Measurements from ENCODE around the gene CRB1. TPM values are rescaled to one million over a fixed set of nuclear protein-coding genes. Genes with fewer than 3 reads are reported as not detected.

The CRB1 gene
- total RNA-seq, 3 donors from 2014 or later: not detected

DNA sequence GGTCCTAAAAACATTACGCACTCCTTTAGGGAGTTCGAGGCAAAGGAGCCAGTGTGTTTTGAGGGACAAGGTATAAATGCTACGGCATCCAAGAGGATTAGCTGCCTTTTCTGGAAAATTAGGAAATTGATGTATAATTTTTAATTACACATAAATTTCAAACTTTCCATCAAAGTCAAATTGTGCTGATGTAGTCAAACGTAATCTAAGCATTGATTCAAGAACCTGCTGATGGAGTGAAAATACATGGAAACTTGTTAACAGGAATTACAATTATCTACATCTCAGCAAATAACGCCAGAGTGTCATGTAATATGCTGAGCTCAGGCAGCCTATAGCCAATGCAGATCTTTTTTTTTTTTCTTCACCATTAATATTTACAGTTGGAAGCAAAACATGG lies 194.5 kb downstream of the CRB1 start:
- Mint-ChIP-seq H3K4me1 (ENCODE audit: low read depth) (no peaks in the 10 kb centered on the region), H3K4me3 (no peak overlapping the region), H3K36me3 (ENCODE audit: insufficient read depth) (no peaks in the 10 kb centered on the region), H3K9me3 (no peaks in the 10 kb centered on the region), H3K27me3 (ENCODE audit: low read depth) (peaks cover 3% of the 10 kb centered on the region)
- no peak for DNase-seq
- ATAC-seq: no peak

DNA sequence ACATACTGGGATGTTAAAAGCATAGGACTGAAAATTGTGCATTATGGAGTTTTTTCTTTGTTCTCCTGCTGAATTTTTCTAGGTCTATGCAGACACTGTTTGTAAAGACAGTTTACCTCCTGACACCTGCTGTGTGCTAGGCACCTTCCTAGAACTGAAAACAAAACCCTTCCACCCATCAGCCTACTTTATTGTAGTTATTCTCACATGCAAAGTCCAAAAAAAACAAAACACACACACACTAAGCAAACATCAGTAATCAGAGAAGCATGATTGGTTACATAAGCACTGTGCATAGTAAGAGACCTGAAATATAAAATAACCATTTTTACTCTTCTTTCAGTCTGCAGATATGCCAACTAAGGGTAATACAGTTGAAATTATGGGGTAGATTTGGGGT lies 195.1 kb downstream of the CRB1 start:
- no peak overlapping the region for H3K4me3 Mint-ChIP-seq
- H3K4me1 Mint-ChIP-seq (ENCODE audit: low read depth): no peaks in the 10 kb centered on the region
- H3K27me3 Mint-ChIP-seq (ENCODE audit: low read depth): peaks cover 3% of the 10 kb centered on the region
- no peak for DNase-seq
- ATAC-seq: no peak
- no peaks in the 10 kb centered on the region for H3K9me3 Mint-ChIP-seq
- H3K36me3 Mint-ChIP-seq (ENCODE audit: insufficient read depth): no peaks in the 10 kb centered on the region

DNA sequence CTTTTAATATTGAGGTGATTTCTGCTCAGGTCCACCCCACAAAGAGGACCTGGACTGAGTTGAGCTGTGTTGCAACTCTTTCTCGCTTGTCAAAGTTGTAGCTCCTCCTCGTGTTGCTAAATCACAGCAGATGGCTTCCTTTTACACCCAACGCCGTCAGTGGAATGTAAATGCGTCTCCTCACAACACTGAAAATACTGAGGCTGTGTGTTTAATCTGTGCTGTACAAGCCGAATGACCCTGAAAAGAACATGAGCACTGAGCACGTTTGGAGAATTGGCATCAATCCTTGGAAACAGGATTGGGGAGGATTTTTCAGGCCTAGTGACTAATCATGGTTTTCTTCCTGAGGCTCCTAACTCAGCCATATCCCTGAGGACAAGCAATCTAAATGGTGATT lies 196.0 kb downstream of the CRB1 start:
- H3K9me3 Mint-ChIP-seq: no peaks in the 10 kb centered on the region
- ATAC-seq: no peak
- H3K4me3 Mint-ChIP-seq: no peak overlapping the region

DNA sequence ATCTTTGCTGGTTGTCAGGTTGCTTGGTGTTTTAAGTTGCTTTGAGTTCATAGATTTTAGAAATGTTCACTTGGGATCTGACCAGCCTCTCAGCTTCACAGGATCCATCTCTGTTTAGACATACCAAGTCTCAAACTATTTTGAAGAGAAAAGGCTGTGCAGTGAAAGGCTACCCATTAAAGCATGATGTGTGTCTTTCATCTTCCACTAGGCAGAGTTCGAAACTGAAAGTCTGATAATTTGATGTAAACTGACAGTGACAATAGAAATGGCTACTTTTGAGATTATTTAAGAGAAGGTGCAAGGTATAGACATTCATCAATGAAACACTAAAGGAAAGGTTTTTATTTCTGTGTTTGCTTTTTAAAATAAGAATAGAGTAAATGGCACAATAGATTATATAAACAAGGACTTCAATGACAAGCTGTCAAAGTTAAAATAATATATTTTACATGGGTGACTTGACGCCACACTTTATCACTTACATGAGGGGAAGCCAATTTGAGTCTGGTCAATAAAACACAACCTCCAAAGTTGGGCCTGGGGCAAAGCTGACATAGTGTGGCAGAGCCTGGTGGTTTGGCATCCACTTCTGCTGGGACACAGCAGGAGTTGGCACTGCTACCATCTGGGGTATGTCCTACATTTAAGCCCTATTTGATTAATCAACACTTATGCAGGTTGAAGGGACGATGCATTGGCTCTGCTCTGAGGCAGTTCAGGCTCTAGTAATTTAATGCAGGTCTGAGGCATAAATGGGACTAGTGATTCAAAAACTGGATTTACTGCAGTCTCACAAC lies 197.7 kb downstream of the CRB1 start:
- Mint-ChIP-seq H3K4me3 (no peak overlapping the region), H3K9me3 (no peaks in the 10 kb centered on the region), H3K36me3 (ENCODE audit: insufficient read depth) (no peaks in the 10 kb centered on the region), H3K27me3 (ENCODE audit: low read depth) (peaks cover 3% of the 10 kb centered on the region), H3K4me1 (ENCODE audit: low read depth) (peaks cover 2% of the 10 kb centered on the region)
- ATAC-seq (no peak), DNase-seq (no peak)

More for the DNA sequence above, 196.0 kb downstream of the CRB1 start:
- Mint-ChIP-seq H3K36me3 (ENCODE audit: insufficient read depth) (no peaks in the 10 kb centered on the region), H3K4me1 (ENCODE audit: low read depth) (no peaks in the 10 kb centered on the region), H3K27me3 (ENCODE audit: low read depth) (peaks cover 3% of the 10 kb centered on the region)
- no peak for DNase-seq

DNA sequence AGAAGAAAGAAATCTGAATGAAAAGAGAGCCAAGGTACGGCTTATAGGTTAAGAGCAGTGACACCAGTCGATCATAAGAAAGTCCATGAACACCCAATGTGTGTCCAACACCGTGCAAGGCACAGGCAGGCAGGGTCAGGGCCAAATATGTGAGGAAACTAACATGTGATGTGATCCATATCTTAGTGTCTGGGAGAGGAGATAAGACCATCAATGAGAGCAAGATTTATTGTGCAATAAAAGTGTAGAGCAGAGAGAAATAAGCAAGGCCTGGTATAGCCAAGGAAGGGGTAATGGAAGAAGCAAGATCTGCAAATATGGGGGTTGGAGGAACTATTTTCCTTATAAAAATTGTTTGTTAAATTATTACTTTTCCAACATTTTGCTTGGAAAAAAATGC lies 198.8 kb downstream of the CRB1 start:
- H3K27me3 Mint-ChIP-seq (ENCODE audit: low read depth): peaks cover 3% of the 10 kb centered on the region
- peaks cover 2% of the 10 kb centered on the region for H3K4me1 Mint-ChIP-seq (ENCODE audit: low read depth)
- ATAC-seq: no peak
- no peaks in the 10 kb centered on the region for H3K36me3 Mint-ChIP-seq (ENCODE audit: insufficient read depth)
- no peak overlapping the region for H3K4me3 Mint-ChIP-seq
- no peak for DNase-seq
- no peaks in the 10 kb centered on the region for H3K9me3 Mint-ChIP-seq

DNA sequence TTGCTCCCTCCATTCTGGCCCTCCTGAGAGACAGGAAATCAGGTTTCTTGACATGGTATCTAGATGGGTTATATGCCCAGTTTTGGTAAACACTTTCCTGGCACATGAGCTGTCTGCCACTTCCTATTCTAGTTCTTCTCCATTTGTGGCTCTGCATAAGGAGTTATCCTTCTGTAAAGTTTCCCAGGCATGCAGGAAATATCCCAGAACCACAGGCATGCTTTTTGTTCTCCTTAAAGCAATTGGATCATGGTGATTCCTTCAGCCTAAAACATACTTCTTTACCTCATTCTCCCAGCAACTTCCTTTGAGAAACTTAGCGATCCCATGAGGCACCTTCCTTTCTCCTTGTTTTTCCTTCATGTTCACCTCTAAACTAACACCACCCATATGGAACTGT lies 199.8 kb downstream of the CRB1 start:
- Mint-ChIP-seq H3K4me1 (ENCODE audit: low read depth) (peaks cover 2% of the 10 kb centered on the region), H3K9me3 (no peaks in the 10 kb centered on the region), H3K4me3 (no peak overlapping the region), H3K36me3 (ENCODE audit: insufficient read depth) (no peaks in the 10 kb centered on the region), H3K27me3 (ENCODE audit: low read depth) (peaks cover 3% of the 10 kb centered on the region)
- DNase-seq (no peak), ATAC-seq (no peak)

DNA sequence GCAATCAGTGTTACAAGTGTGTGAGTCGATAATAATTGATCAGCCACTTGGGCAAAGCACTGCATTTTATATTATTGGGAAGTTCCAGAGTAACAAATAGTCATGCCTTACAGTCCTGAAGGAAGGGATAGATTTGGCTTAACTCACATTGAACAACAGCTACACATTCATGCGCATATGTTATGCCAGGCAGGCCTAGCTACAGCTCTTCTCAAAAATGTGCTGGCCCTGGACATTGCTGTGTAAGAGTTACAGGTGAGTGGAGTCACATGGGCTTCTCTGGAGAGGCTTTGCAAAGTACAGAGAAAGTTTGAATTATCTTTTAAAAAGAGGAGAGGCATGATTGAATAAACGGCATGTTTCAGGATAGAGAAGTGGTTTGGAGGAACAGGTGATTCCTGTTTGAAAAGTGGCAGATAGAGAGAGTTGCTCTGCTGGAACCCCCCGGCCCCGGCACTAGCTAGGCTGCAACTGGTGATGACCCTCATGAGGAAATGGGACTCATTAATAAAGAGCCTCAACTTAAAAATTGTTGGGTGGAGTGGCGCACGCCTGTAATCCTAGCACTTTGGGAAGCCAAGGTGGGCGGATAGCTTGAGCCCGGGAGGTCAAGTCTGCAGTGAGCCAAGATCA lies 200.6 kb downstream of the CRB1 start:
- H3K9me3 Mint-ChIP-seq: no peaks in the 10 kb centered on the region
- peaks cover 2% of the 10 kb centered on the region for H3K4me1 Mint-ChIP-seq (ENCODE audit: low read depth)
- no peak for ATAC-seq
- H3K4me3 Mint-ChIP-seq: no peak overlapping the region
- DNase-seq: no peak
- H3K27me3 Mint-ChIP-seq (ENCODE audit: low read depth): peaks cover 3% of the 10 kb centered on the region
- no peaks in the 10 kb centered on the region for H3K36me3 Mint-ChIP-seq (ENCODE audit: insufficient read depth)

DNA sequence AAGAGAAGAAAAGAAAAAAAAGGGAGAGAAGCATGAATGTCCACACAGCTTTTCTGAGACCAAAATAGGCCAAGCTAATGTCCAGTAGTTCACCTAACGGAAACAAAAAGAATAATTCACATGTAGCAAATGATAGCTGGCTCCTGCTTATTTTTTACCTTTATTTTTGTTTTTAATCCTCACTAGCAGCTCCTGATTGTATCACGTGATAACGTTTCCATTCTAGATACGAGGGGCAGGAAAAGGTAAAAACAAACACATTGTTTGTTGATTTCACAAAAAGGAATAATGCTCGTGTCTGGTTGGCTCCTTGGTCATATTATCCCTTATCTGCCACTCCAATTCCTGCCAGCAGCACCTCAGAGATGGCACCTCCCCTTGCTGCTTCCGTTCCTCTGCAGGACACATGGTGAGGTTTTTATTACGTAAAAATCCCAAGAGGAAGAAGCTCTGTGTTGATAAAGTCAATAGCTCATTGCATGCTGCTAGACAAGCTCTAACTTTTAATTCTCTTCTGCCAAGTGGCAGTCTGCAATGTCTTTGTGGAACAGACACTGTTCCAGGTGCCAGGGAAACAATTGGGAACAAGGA lies 201.7 kb downstream of the CRB1 start:
- Mint-ChIP-seq H3K36me3 (ENCODE audit: insufficient read depth) (no peaks in the 10 kb centered on the region), H3K4me3 (no peak overlapping the region), H3K9me3 (no peaks in the 10 kb centered on the region), H3K27me3 (ENCODE audit: low read depth) (peaks cover 3% of the 10 kb centered on the region), H3K4me1 (ENCODE audit: low read depth) (peaks cover 2% of the 10 kb centered on the region)
- ATAC-seq (no peak), DNase-seq (no peak)

DNA sequence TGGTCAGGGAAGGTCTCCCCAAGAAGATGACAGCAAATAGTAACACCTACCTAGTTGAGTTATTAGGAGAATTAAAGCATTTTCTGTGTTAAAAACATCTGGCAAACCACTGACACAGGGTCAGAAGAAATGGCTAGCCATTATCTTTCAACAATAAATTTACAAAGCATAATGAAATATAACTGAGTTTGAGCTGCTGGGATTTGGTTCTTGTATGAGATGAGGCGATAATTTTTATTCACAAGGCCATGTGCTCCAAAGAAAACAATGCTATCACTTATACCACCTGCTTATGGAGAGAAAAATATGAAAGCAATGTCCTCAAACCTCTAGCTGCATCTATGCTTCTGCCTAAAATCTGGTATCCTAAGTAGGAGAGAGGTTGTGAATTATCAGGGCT lies 202.3 kb downstream of the CRB1 start:
- Mint-ChIP-seq H3K27me3 (ENCODE audit: low read depth) (peaks cover 3% of the 10 kb centered on the region), H3K9me3 (no peaks in the 10 kb centered on the region), H3K36me3 (ENCODE audit: insufficient read depth) (no peaks in the 10 kb centered on the region), H3K4me1 (ENCODE audit: low read depth) (peaks cover 2% of the 10 kb centered on the region), H3K4me3 (no peak overlapping the region)
- DNase-seq: no peak
- ATAC-seq: no peak

DNA sequence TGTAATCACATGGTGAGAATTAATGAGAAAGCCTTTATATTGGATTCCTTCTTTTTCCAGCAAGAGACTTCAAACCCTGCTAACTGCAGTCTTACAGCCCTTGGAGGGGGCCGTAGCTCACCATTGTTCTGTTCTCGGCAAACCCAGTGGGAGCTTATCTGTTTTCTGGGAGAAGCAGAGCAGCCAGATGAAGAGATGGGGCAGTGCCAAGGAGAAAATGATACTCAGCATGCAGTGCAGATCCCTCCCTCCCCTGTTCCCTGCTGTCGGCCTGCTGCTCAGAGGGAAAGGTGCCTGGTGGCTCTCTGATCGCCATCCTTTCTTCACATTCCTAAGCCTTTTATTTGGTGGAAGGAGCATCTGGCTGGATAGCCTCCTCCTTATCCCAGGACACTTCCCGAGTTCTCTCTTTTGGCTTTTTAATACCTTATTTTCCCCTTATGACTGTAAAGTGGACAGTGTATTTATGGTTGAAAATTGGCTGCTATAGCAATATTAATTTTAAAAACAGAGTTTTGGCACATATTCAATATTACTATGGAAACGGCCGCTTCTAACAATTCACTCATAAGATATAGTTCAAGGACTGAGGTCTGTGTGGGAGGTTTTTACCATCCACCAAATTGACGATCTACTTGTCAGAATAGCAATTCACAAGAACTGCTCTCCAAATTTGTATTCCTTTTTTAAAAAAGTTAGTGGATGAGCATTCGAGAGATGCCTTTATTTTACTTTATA lies 203.4 kb downstream of the CRB1 start:
- DNase-seq: no peak
- Mint-ChIP-seq H3K9me3 (no peaks in the 10 kb centered on the region), H3K27me3 (ENCODE audit: low read depth) (peaks cover 3% of the 10 kb centered on the region), H3K4me3 (no peak overlapping the region), H3K36me3 (ENCODE audit: insufficient read depth) (no peaks in the 10 kb centered on the region), H3K4me1 (ENCODE audit: low read depth) (peaks cover 2% of the 10 kb centered on the region)
- ATAC-seq: no peak

DNA sequence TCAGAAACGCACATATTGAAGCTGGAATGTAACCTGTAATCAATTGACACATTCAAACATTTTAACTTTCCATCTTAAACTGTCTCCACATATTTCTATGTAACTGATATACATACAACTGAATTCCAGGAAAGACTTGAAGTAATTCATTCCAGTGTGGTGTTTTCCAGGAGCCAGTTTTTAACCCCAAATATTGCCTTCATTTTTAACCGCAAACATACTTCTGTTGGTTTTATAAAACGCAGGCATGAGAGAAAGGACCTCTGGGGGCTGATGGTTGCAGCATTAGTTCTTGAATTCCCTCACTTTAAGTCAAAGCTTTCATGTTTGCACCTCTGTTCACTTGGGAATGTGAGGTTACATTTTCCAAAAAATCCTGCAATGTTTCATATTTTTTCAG lies 204.1 kb downstream of the CRB1 start:
- ATAC-seq: no peak
- no peak for DNase-seq
- Mint-ChIP-seq H3K4me3 (no peak overlapping the region), H3K4me1 (ENCODE audit: low read depth) (peaks cover 2% of the 10 kb centered on the region), H3K9me3 (no peaks in the 10 kb centered on the region), H3K36me3 (ENCODE audit: insufficient read depth) (no peaks in the 10 kb centered on the region), H3K27me3 (ENCODE audit: low read depth) (no peaks in the 10 kb centered on the region)

DNA sequence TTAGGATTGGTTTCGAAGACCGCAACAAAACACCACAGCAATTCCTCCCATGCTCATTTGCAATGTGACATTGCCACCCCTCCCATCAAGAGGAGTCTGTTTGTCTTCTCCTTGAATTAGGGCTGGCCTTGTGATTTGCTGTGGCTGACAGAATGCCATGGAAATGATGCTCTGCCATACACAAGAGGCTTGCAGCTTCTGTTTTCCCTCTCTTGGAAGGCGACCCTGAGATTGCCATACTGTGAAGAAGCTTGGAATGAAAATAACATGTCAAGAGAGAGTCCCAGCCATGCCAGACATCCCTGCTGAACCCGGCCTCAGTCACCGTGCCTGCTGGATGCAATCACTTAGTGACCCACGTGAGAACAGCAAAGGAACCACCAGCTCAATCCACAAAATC lies 212.4 kb downstream of the CRB1 start:
- Mint-ChIP-seq H3K4me1 (ENCODE audit: low read depth) (peaks cover 12% of the 10 kb centered on the region), H3K4me3 (no peak overlapping the region), H3K27me3 (ENCODE audit: low read depth) (peaks cover 5% of the 10 kb centered on the region), H3K36me3 (ENCODE audit: insufficient read depth) (no peaks in the 10 kb centered on the region), H3K9me3 (no peaks in the 10 kb centered on the region)
- no peak for ATAC-seq
- no peak for DNase-seq

DNA sequence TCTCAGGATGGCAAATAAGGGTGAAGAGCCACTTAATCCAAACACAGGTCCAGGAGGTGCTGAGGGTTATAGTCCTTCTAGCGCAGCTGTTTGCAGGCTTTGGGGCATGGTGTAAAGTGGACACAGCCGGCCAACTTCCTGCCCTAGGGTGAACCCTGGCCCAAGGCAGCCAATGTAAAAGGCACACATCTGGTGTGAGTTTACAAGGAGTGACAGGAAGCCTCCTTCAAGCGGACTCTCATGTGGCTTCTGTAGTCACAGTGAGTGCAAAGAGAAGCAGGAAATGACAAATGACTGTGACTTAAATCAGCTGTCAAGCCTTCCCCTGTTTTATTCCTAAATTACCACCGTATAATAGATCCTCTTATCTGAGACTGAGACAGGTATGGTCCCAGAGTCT lies 213.0 kb downstream of the CRB1 start:
- Mint-ChIP-seq H3K36me3 (ENCODE audit: insufficient read depth) (no peaks in the 10 kb centered on the region), H3K4me1 (ENCODE audit: low read depth) (peaks cover 12% of the 10 kb centered on the region), H3K9me3 (no peaks in the 10 kb centered on the region), H3K27me3 (ENCODE audit: low read depth) (peaks cover 5% of the 10 kb centered on the region), H3K4me3 (no peak overlapping the region)
- ATAC-seq: peak; percentile 52 to 75
- no peak for DNase-seq

DNA sequence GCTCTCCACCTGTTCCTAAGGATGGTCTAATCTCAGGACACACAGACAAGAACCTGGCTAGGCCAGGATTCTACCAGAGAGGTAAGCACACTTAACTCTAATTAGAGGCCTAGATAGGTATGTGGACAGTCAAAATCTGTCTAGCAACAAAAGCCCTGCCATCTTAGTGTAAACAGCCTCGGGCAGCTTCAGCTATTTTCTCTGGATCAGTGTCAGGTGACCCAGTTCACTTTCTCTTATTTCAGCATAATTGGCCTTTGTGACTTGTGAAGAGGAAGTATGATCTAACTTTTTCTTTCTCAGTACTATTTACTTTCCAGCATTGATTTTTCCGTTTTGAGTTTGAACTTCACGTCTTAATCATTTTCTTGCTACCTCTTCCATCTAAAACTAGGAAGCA lies 217.7 kb downstream of the CRB1 start:
- no peak for ATAC-seq
- DNase-seq: no peak
- no peaks in the 10 kb centered on the region for H3K36me3 Mint-ChIP-seq (ENCODE audit: insufficient read depth)
- H3K4me1 Mint-ChIP-seq (ENCODE audit: low read depth): peaks cover 12% of the 10 kb centered on the region
- no peaks in the 10 kb centered on the region for H3K9me3 Mint-ChIP-seq
- peaks cover under 1% of the 10 kb centered on the region for H3K27me3 Mint-ChIP-seq (ENCODE audit: low read depth)
- H3K4me3 Mint-ChIP-seq: no peak overlapping the region
